Epithelial cell of esophagus (primary cell): Measurements from ENCODE around the gene AQP5.

Experiments
- DNase-seq: peaks from one replicate; pipeline ENCODE4 v3.0.0; 2010; ENCODE audit warnings: low read depth
- H3K4me3 ChIP-seq: 2 replicates; pipeline ENCODE4 v1.5.1; 2011; ENCODE audit warnings: mild to moderate bottlenecking, low read length, control low read depth
- CTCF ChIP-seq: IDR thresholded peaks from 2 replicates; pipeline ENCODE4 v1.5.1; 2011; ENCODE audit warnings: low read depth, mild to moderate bottlenecking, low read length, control low read depth, inconsistent platforms; ENCODE audit not compliant: insufficient read depth; ENCODE audit errors: missing control alignments

AQP5 gene

GRCh38 chr12:49924628-49925246, 36.9 kb upstream of the AQP5 start:
- no peak for DNase-seq
- H3K4me3 ChIP-seq, result no peak overlapping the region
- TF ChIP-seq CTCF, result no peak

- no peak for TF ChIP-seq CTCF
- no peak for DNase-seq
- H3K4me3 ChIP-seq, result no peak overlapping the region
These were observed 36.1 kb upstream of the AQP5 start for GRCh38 chr12:49925433-49926204.

- TF ChIP-seq CTCF, result no peak
- H3K4me3 ChIP-seq, result no peak overlapping the region
- DNase-seq, result no peak
These were observed 33.2 kb upstream of the AQP5 start for GRCh38 chr12:49928471-49928870.

- no peak for TF ChIP-seq CTCF
- DNase-seq, result no peak
- H3K4me3 ChIP-seq, result no peak overlapping the region
These were observed 32.1 kb upstream of the AQP5 start for GRCh38 chr12:49929581-49929980.

GRCh38 chr12:49930515-49931288, 31.0 kb upstream of the AQP5 start:
- H3K4me3 ChIP-seq, result no peak overlapping the region
- no peak for TF ChIP-seq CTCF
- DNase-seq, result peak; percentile 84

GRCh38 chr12:49932023-49932422, 29.6 kb upstream of the AQP5 start:
- TF ChIP-seq CTCF, result no peak
- DNase-seq, result no peak
- H3K4me3 ChIP-seq, result no peak overlapping the region
